Stomach (tissue), 9 donors: ENCODE data around the gene LRRC46. TPM values are rescaled to one million over a fixed set of nuclear protein-coding genes. Genes with fewer than 3 reads are reported as not detected.
A peak's percentile ranks its signal among the peaks of the same experiment; 100 is the strongest.

Experiments
- DNase-seq, 2 donors: peaks; one replicate each; pipeline versions ENCODE4 v3.0.0 to v3.0.0-alpha.2; 2013 to 2019
- H3K27ac ChIP-seq, 5 donors: fragments of 200-600 bp in 4 of 5; sonication (generic) in 4 of 5; one replicate each; pipeline ENCODE4 v1.5.1; 2013 to 2019; ENCODE audit warnings: mild to moderate bottlenecking in 1 of 5, moderate library complexity in 1 of 5
- H3K27me3 ChIP-seq, 3 donors: fragments of 200-600 bp; sonication (generic); one replicate each; pipeline ENCODE4 v1.5.1; 2017 to 2019; ENCODE audit warnings: mixed run types in 1 of 3
- H3K36me3 ChIP-seq, 4 donors: fragments of 200-600 bp; sonication (generic); 1 replicate in 3 of 4; 2 replicates in 1 of 4; pipeline ENCODE4 v1.5.1; 2016 to 2019
- H3K4me1 ChIP-seq, 4 donors: fragments of 200-600 bp; sonication (generic); one replicate each; pipeline ENCODE4 v1.5.1; 2016 to 2019
- H3K4me3 ChIP-seq, 4 donors: fragments of 200-600 bp; sonication (generic) in 3 of 4; one replicate each; pipeline ENCODE4 v1.5.1; 2016 to 2019; ENCODE audit warnings: mild to moderate bottlenecking in 1 of 4
- H3K9me3 ChIP-seq, 4 donors: fragments of 200-600 bp; sonication (generic); one replicate each; pipeline ENCODE4 v1.5.1; 2016 to 2019
- CTCF ChIP-seq, 7 experiments: fragments of 450-650 bp in 4 of 7; fragments of 200-600 bp in 3 of 7; sonication (generic) in 3 of 7; IDR thresholded peaks; one replicate each; pipeline ENCODE4 v1.5.1; 2016 to 2019; ENCODE audit warnings: antibody characterized with exemption in 7 of 7, control low read depth in 2 of 7, mild to moderate bottlenecking in 1 of 7
- EP300 ChIP-seq: sonication (generic); formaldehyde crosslinking; IDR thresholded peaks from one replicate; pipeline ENCODE4 v1.6.1; 2017; ENCODE audit warnings: antibody characterized with exemption
- POLR2A ChIP-seq, 4 donors: fragments of 450-650 bp; IDR thresholded peaks; one replicate each; pipeline ENCODE4 v1.6.1; 2016; ENCODE audit warnings: antibody characterized with exemption in 4 of 4, control low read depth in 2 of 4, mild to moderate bottlenecking in 1 of 4, moderate library complexity in 1 of 4
- POLR2AphosphoS5 ChIP-seq, 3 donors: sonication (generic); formaldehyde crosslinking; IDR thresholded peaks; one replicate each; pipeline ENCODE4 v1.6.1; 2016; ENCODE audit warnings: antibody characterized with exemption in 3 of 3
- WGBS, 5 donors: extraction: QIAGEN DNeasy Blood & Tissue Kit in 3 of 5; methylation state at CpG; one replicate each; pipeline versions ENCODE4 v1.1.5 to v1.1.7; 2013 to 2018; 5-methylcytosine and 5-hydroxymethylcytosine counted together
- intact Hi-C: fragments of 100-400 bp; cut with DNase I; formaldehyde crosslinking; loops from one replicate; pipeline ENCODE4 v1.15.1; 2023; ENCODE audit warnings: low total_unique reads
- polyA plus RNA-seq, 3 donors: library from polyadenylated mRNA; stranded (reverse); fragments of 200-250 nt; gene quantifications; one replicate each; pipeline ENCODE4 v1.2.3, GENCODE V29; 2013
- total RNA-seq, 5 donors: library from RNA; depleted of rRNA; stranded (reverse); fragments of >200 nt; gene quantifications; one replicate each; pipeline versions ENCODE4 v1.1.0 to v1.2.3, GENCODE V29; 2014 to 2016
- donor health status: healthy with polysubstance abuse.
- donor health status: Bipolar disorder and iron deficiency.
- donor health status: healthy.

LRRC46 gene
- total and polyA plus RNA-seq, 8 donors: 0.31 to 0.75 (median 0.48) TPM; not detected in 5

GRCh38 chr17:47844814-47845715 lies 13.6 kb downstream of the LRRC46 start:
- no peak for TF ChIP-seq EP300
- TF ChIP-seq POLR2AphosphoS5 (IDR thresholded peaks at IDR 0.05): no peak
- TF ChIP-seq POLR2A (IDR thresholded peaks at IDR 0.05): no peak
- no peak for TF ChIP-seq CTCF (IDR thresholded peaks at IDR 0.05)
- Histone ChIP-seq H3K9me3 (no peaks in the 10 kb centered on the region), H3K36me3 (no peaks in the 10 kb centered on the region), H3K27me3 (peaks cover 16 to 58% (median 51%) of the 10 kb centered on the region in 3 donors), H3K4me3 (no peak overlapping the region), H3K27ac (no peak overlapping the region), H3K4me1 (peaks cover 24 to 47% (median 42%) of the 10 kb centered on the region in 4 donors)
- DNase-seq: peak in 1 of 2 donors; percentile 35
- intact Hi-C loops: loop anchor here (5.0 kb wide), 1 partner anchor 37 kb away; no protein-coding TSS in a partner anchor
- 55 to 72% (median 67%) methylated on average over 4 of the region's 4 CpGs for WGBS, 5 donors

GRCh38 chr17:47845716-47846075 lies 14.2 kb downstream of the LRRC46 start:
- H3K4me1 ChIP-seq: peaks cover 23 to 47% (median 41%) of the 10 kb centered on the region in 4 donors
- 73 to 79% (median 78%) methylated on average over 3 of the region's 3 CpGs for WGBS, 5 donors
- H3K36me3 ChIP-seq: no peaks in the 10 kb centered on the region
- intact Hi-C loops: loop anchor here (5.0 kb wide), 1 partner anchor 37 kb away; no protein-coding TSS in a partner anchor
- peaks cover 16 to 65% (median 57%) of the 10 kb centered on the region in 3 donors for H3K27me3 ChIP-seq
- no peak for TF ChIP-seq POLR2A (IDR thresholded peaks at IDR 0.05)
- TF ChIP-seq POLR2AphosphoS5 (IDR thresholded peaks at IDR 0.05): no peak
- TF ChIP-seq EP300: no peak
- no peak for TF ChIP-seq CTCF (IDR thresholded peaks at IDR 0.05)
- no peaks in the 10 kb centered on the region for H3K9me3 ChIP-seq
- DNase-seq: no peak
- H3K27ac ChIP-seq: no peak overlapping the region
- H3K4me3 ChIP-seq: no peak overlapping the region

- WGBS, 5 donors: 12 to 24% (median 23%) methylated on average over 28 to 31 of the region's 31 CpGs
- Histone ChIP-seq H3K27me3 (peaks cover 16 to 76% (median 69%) of the 10 kb centered on the region in 3 donors), H3K36me3 (no peaks in the 10 kb centered on the region), H3K9me3 (no peaks in the 10 kb centered on the region), H3K4me3 (no peak overlapping the region), H3K4me1 (peaks cover 27 to 49% (median 43%) of the 10 kb centered on the region in 4 donors), H3K27ac (no peak overlapping the region)
- peak in 1 of 2 donors; percentile 23 for DNase-seq
- intact Hi-C loops: loop anchor here (5.0 kb wide), 1 partner anchor 35 kb away; no protein-coding TSS in a partner anchor
- TF ChIP-seq POLR2A (IDR thresholded peaks at IDR 0.05) (no peak), CTCF (IDR thresholded peaks at IDR 0.05) (no peak), POLR2AphosphoS5 (IDR thresholded peaks at IDR 0.05) (no peak), EP300 (no peak)
Measured at GRCh38 chr17:47846716-47847340, 15.4 kb downstream of the LRRC46 start.
